HL-60/S4 (cell line): ENCODE measurements around the gene TARBP2.

Experiments
- in situ Hi-C: fragments of 300-500 bp; cut with MboI; formaldehyde crosslinking; loops from 2 replicates; pipeline ENCODE4 v1.14.3; 2022; ENCODE audit warnings: low sequenced_read_pairs

The TARBP2 gene

GRCh38 chr12:53550595-53550994 lies 49.5 kb downstream of the TARBP2 start:
- in situ Hi-C loops: no loop called here

GRCh38 chr12:53551889-53552291 lies 50.8 kb downstream of the TARBP2 start:
- in situ Hi-C loops: no loop called here

- in situ Hi-C loops: no loop called here
These were observed 51.6 kb downstream of the TARBP2 start for GRCh38 chr12:53552361-53553327.
